Measurements from ENCODE around the gene AOAH.

Gene AOAH

DNA sequence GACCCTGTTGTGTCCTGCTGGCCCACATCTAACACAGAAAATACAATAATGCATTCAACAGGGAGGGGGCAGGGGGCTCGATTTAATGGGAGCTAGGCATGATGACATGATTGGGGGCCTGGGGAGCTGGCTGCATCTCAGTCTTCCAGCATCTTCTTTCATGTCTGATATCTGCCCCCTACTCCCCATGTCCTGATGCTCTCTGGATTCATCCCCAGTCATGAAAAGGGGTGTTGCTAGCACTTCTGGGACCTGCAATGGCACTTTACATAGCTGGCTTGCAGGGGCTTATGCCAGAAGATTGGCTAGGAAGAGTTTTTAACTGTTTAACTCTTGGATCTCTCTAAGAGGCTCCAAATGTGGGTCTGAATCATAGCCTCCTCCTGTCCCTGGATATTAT lies 94.9 kb downstream of the AOAH start:
- DNase-seq (ENCODE audit: low read depth) = no peak

- DNase-seq (ENCODE audit: low read depth) = no peak
Observed at GRCh38 chr7:36627836-36628235, 96.5 kb downstream of the AOAH start.

- no peak for DNase-seq (ENCODE audit: low read depth)
Observed at GRCh38 chr7:36626111-36626510, 98.2 kb downstream of the AOAH start.

DNA sequence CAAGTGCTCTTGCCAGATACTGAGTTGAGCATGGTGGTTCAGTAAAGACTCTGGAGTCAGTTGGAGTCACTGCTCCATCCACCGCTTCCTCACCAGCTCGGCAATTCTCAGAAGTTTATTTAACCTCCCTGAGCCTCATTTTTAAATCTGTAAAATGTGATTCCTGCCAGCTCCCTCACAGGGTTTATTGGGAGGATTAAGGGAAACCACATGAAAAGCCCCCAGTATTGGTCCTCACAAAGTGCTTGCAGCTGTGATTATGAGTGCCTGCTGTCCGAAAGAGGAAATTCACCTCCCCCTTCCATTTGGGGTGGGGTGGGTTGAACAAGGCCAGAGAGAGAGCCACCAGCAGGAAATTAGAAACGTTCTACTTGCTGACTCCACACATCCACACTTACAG lies 99.0 kb downstream of the AOAH start:
- DNase-seq (ENCODE audit: low read depth) = no peak

- no peak for DNase-seq (ENCODE audit: low read depth)
Observed at GRCh38 chr7:36623247-36623646, 101.0 kb downstream of the AOAH start.

- no peak for DNase-seq (ENCODE audit: low read depth)
Observed at GRCh38 chr7:36621396-36621795, 102.9 kb downstream of the AOAH start.

DNA sequence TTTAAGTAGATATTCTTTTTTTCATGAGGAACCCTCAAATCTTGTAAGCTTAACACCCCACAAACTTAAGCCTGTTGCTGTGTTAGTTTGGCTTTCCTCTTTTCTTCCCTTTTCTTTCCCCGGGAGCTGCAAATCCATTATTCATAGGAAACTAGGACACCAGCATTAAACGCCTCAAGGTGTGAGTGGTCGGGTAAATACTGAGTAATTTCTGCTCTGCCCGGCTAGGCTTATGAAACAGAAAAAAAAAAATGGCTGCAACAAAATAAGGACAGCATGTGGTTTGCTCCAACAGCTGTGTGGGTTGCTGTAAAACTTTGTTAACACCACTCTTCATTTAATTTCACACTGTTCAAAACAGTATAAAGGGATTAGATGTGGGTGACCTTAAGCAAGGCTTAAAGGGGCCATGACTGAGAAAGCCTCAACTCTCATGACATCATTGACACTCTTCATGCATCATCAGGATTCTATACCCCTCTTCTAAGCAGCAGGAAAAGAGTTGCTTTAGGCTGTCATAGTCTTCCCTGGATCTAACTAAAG lies 104.1 kb downstream of the AOAH start:
- DNase-seq (ENCODE audit: low read depth) = no peak

DNA sequence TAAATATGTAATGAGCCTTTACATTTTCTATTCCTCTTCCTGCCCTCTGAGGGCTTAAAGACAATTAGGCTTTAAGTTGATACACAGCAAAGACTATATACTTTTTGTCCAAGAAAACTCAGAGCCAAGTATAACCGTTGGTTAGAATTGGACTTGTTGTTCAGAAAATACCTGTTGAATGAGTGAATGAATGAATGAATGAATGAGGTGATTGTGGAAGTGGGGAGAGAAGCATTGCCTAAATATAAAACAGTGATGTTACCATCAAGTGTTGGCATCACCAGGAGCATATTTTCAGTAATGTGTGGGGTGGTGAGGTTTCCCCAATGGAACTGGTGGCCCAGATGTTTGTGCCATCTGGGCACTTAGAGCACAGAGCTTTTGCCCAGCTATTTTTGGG lies 106.9 kb downstream of the AOAH start:
- no peak for DNase-seq (ENCODE audit: low read depth)

DNA sequence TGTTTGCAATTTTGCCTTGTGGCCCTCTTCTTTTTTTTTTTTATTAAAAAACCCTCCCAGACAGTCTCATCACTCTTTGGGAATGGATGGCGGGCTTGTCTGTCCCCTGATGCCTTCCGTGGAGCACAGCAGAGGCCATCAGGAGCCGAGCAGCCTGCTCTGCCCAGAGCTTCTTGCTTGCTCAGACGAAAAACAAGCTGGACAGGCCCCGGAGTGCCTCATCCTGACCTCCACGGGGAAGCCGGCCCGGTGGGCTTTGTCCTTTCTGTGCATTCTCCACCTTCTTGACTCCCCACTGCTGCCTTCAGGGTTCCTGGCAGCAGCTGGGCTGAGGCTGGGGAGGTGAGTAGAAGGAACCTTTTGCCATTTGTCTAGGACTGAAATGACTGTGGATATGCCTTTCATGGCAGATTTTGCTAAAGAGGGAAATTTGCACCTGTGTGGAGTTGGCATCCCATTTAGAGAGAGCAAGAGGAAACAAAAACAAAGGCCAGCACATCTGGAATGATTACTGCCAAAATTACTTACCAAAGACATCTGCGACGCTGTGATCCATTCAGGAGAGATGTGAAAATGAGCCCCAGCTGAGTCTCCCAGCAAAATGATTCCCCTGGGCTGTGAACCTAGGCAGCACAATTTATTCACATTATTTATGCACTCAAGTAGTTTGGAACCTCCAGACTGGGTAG lies 108.3 kb downstream of the AOAH start:
- DNase-seq (ENCODE audit: low read depth) = no peak

- no peak for DNase-seq (ENCODE audit: low read depth)
Observed at GRCh38 chr7:36614959-36615358, 109.3 kb downstream of the AOAH start.

DNA sequence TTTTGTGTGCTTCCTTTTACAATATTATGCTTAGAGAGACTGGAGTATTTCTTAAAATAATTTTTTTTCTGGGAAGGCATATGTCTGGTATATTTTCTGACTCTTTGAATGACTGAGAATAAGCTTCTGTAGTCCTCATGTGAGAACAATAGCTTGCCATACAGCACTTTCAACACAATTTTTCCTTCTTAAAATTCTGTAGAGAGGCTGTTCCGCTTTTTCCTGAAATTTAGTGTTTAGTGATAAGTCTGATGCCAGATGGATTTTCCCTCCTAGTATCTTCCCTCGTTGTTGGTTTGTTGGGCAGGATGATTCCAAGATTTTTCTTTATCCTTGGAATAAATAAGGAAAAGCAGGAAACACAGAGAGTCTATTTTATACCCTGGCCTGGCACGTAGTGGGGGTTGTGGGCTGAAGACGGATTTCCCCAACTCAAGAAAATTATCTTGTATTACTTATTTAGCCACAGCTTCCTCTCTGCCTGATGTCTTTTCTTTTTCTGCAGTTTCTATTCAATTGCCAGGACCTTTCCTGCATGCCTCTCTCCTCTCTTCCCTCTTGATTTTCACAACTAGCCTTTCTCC lies 111.2 kb downstream of the AOAH start:
- DNase-seq (ENCODE audit: low read depth) = no peak

- DNase-seq (ENCODE audit: low read depth) = no peak
Observed at GRCh38 chr7:36611703-36612102, 112.6 kb downstream of the AOAH start.

DNA sequence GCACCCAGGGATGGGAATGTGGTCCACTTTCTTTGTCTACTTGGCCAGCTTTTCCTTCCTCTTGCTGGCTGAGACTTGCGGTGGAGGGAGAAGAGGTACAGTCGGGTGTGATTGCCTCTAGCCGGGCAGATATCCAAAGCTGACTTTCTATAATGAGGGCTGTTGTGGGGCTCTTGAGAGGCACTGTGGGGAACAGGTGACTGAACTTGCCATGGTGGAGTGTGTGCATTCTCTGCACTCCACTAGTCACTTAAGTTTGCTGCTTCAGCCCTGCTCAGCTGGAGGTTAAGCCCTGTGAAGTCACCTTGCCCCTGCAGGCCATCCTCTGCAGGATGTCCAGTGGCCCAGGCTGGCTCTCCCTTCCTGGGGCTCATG lies 116.6 kb downstream of the AOAH start:
- no peak for DNase-seq (ENCODE audit: low read depth)

DNA sequence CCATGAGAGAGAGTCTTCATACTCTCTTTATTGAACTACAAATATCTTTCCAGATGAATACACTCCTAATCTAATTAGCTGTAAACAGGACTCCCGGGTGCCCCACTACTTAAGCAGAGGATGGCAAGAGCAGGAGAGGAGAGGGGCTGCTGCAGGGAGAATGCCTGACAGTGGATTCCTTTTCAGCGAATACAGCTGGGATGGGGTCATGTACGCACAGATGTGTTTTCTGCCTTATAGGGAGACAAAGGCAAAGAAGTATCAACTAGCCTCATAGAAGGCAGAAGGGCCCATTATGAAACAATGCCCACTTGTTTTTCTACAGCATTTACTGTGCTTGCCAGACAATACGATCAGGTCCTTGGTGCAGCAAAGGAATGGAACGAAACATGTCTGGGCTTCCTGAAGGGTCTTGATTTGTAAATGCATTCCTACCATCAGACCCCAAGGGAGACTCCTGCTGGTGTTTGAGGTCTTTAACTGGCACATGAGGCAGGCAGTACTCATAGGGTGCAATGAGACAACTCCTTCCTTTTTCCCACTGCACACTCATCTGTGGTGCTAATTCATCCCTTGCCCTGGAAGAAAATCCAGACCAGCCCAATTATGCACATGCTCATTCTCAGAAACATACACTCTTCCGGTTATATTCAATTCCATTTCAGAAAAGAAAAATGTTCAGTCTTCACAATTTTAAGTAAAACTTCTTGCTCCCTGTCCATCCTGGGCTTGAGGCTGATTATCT lies 117.1 kb downstream of the AOAH start:
- no peak for DNase-seq (ENCODE audit: low read depth)

GRCh38 chr7:36606153-36606975 lies 117.9 kb downstream of the AOAH start:
- DNase-seq (ENCODE audit: low read depth) = no peak

- DNase-seq (ENCODE audit: low read depth) = no peak
Observed at GRCh38 chr7:36605261-36606051, 118.8 kb downstream of the AOAH start.

- no peak for DNase-seq (ENCODE audit: low read depth)
Observed at GRCh38 chr7:36604806-36605205, 119.5 kb downstream of the AOAH start.

- DNase-seq (ENCODE audit: low read depth) = no peak
Observed at GRCh38 chr7:36602934-36603887, 121.1 kb downstream of the AOAH start.

- DNase-seq (ENCODE audit: low read depth) = no peak
Observed at GRCh38 chr7:36602511-36602910, 121.8 kb downstream of the AOAH start.

GRCh38 chr7:36601601-36602000 lies 122.7 kb downstream of the AOAH start:
- DNase-seq (ENCODE audit: low read depth) = no peak

Measured in stimulated activated CD8-positive, alpha-beta memory T cell treated with anti-CD3 and anti-CD28 coated beads, Interleukin-7, amount 100 ng/mL, for 24 hours (primary cell).